ENCODE results near the gene LSAMP. TPM values are rescaled to one million over a fixed set of nuclear protein-coding genes. Genes with fewer than 3 reads are reported as not detected.

The LSAMP gene
- total RNA-seq, 1 experiment from 2014 or later, result 0.15 TPM

DNA sequence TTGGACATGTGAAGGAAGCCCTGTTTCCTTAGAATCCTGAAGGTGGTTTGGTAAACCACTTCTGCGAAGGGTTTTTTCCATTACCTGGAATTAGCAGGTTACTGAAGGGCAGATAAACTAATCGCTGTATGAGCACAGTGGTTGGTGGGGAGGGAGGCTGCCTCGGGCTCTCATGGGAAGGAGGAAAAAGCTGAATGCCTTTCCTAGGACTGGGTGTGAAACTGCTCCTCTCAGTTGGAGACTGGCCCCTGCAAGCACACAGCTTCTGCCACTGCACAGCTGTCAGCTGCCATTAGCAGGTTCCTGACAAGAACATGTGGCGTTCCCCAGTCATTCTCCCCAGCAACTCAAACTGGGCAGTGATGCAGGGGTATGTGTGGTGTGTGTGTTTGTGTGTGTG is 445.7 kb downstream of the LSAMP start:
- intact Hi-C loops (cut with micrococcal nuclease), result loop anchor here (2.0 kb wide), 1 partner anchor 129 kb away; no protein-coding TSS in a partner anchor
- Histone ChIP-seq H3K9me3 (ENCODE audit: low read length) (no peaks in the 10 kb centered on the region), H3F3A (ENCODE audit: low read length, unreplicated experiment) (no peaks in the 10 kb centered on the region), H3K9me2 (replicated peaks; ENCODE audit: low read length) (no peaks in the 10 kb centered on the region), H3K36me3 (ENCODE audit: low read depth, low read length) (no peaks in the 10 kb centered on the region), H3K27me3 (ENCODE audit: low read length) (no peaks in the 10 kb centered on the region), H3K79me2 (ENCODE audit: low read length) (no peaks in the 10 kb centered on the region), H3K27ac (ENCODE audit: low read length) (peak overlapping the region; percentile 89), H3K4me2 (ENCODE audit: low read length) (0 out of 2 replicates have a peak overlapping the region, but pooled peaks have one; percentile 11), H3K4me3 (ENCODE audit: low read length) (no peak overlapping the region), H3K9ac (ENCODE audit: low read length) (peak overlapping the region; percentile 29; the same call in 1 of the 2 replicates), H3K4me1 (ENCODE audit: insufficient read depth, low read length) (peaks cover 32% of the 10 kb centered on the region), H4K20me1 (ENCODE audit: low read length) (no peaks in the 10 kb centered on the region), H2AFZ (ENCODE audit: low read length) (0 out of 2 replicates have a peak overlapping the region, but pooled peaks have one; percentile 4)
- TF ChIP-seq EZH2 (IDR thresholded peaks at IDR 0.05; ENCODE audit: low read length, unreplicated experiment), result no peak
- TF ChIP-seq CTCF (conservative IDR thresholded peaks at IDR 0.05; ENCODE audit: low read depth, low read length), result no peak
- no peak for DNase-seq
- no TSS peak for BruUV-seq (replicated peaks)
- POLR2A ChIA-PET (ENCODE audit: unreplicated experiment), result interaction anchor here (0.7 kb wide), 1 partner anchor 13 kb away, joined by 3 read pairs; no protein-coding TSS in a partner anchor
- CTCF ChIA-PET, result no interaction called here
- ATAC-seq, result no peak

GRCh38 chr3:115999001-115999585 is 446.2 kb downstream of the LSAMP start:
- TF ChIP-seq EZH2 (IDR thresholded peaks at IDR 0.05; ENCODE audit: low read length, unreplicated experiment) (no peak), EZH2phosphoT487 (IDR thresholded peaks at IDR 0.05; ENCODE audit: borderline replicate concordance, low read length) (no peak), CTCF (conservative IDR thresholded peaks at IDR 0.05; ENCODE audit: low read depth, low read length) (no peak)
- Histone ChIP-seq H3K9me2 (replicated peaks; ENCODE audit: low read length) (no peaks in the 10 kb centered on the region), H2AFZ (ENCODE audit: low read length) (no peak overlapping the region), H3K27me3 (ENCODE audit: low read length) (no peaks in the 10 kb centered on the region), H3K4me2 (ENCODE audit: low read length) (no peak overlapping the region), H3K4me1 (ENCODE audit: insufficient read depth, low read length) (peaks cover 31% of the 10 kb centered on the region), H4K20me1 (ENCODE audit: low read length) (no peaks in the 10 kb centered on the region), H3K9ac (ENCODE audit: low read length) (no peak overlapping the region), H3K27ac (ENCODE audit: low read length) (no peak overlapping the region), H3K9me3 (ENCODE audit: low read length) (no peaks in the 10 kb centered on the region), H3K79me2 (ENCODE audit: low read length) (no peaks in the 10 kb centered on the region), H3K36me3 (ENCODE audit: low read depth, low read length) (no peaks in the 10 kb centered on the region), H3F3A (ENCODE audit: low read length, unreplicated experiment) (no peaks in the 10 kb centered on the region), H3K4me3 (ENCODE audit: low read length) (no peak overlapping the region)
- DNase-seq, result no peak
- ChIA-PET POLR2A (ENCODE audit: unreplicated experiment) (interaction anchor here (0.7 kb wide), 1 partner anchor 13 kb away, joined by 3 read pairs; no protein-coding TSS in a partner anchor), CTCF (no interaction called here)
- no peak for ATAC-seq
- BruUV-seq (replicated peaks), result no TSS peak
- intact Hi-C loops (cut with micrococcal nuclease), result no loop called here

DNA sequence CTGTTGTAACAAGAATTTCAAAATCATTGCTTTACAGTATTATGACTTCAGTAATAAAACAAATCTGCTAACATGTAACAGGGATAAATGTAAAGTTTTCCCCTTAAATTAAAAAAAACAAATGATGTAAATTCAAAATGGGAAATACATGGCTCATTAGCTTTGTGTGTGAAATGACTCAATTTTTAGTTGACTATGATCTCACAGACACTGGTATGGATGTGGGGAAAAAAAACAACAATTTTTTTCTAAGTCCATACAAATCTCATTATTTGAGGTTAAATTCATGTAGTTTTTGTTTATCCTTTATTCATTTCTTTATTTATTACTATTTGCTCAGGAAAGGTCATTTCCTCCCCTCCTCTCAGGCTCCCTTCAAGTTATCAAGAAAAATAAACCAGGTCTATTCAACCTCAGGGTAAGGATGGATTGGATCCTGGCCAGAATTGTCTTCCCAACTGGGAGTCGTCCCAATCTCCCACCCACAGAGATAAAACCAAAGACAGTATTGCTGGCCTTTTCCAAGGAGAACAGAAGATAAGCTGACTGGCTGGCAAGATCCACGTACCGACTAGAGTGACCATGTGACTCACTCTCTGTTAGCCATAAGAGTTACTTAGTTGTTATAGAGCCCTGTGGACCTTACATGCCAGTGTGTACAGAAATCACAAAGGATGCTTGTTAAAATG is 448.7 kb downstream of the LSAMP start:
- ATAC-seq, result peak; percentile 54
- TF ChIP-seq EZH2 (IDR thresholded peaks at IDR 0.05; ENCODE audit: low read length, unreplicated experiment) (no peak), EZH2phosphoT487 (IDR thresholded peaks at IDR 0.05; ENCODE audit: borderline replicate concordance, low read length) (no peak), CTCF (conservative IDR thresholded peaks at IDR 0.05; ENCODE audit: low read depth, low read length) (no peak)
- POLR2A ChIA-PET (ENCODE audit: unreplicated experiment), result no interaction called here

More for the DNA sequence above, 448.7 kb downstream of the LSAMP start:
- Histone ChIP-seq H3F3A (ENCODE audit: low read length, unreplicated experiment) (no peaks in the 10 kb centered on the region), H4K20me1 (ENCODE audit: low read length) (no peaks in the 10 kb centered on the region), H3K27me3 (ENCODE audit: low read length) (no peaks in the 10 kb centered on the region), H3K4me2 (ENCODE audit: low read length) (no peak overlapping the region), H3K27ac (ENCODE audit: low read length) (peak overlapping the region; percentile 53), H2AFZ (ENCODE audit: low read length) (no peak overlapping the region), H3K36me3 (ENCODE audit: low read depth, low read length) (no peaks in the 10 kb centered on the region), H3K9ac (ENCODE audit: low read length) (no peak overlapping the region), H3K9me3 (ENCODE audit: low read length) (no peaks in the 10 kb centered on the region), H3K9me2 (replicated peaks; ENCODE audit: low read length) (no peaks in the 10 kb centered on the region), H3K4me1 (ENCODE audit: insufficient read depth, low read length) (peaks cover 28% of the 10 kb centered on the region), H3K79me2 (ENCODE audit: low read length) (no peaks in the 10 kb centered on the region), H3K4me3 (ENCODE audit: low read length) (no peak overlapping the region)
- intact Hi-C loops (cut with micrococcal nuclease), result no loop called here
- no TSS peak for BruUV-seq (replicated peaks)
- CTCF ChIA-PET, result interaction anchor here (0.6 kb wide), 1 partner anchor 182 kb away, joined by 4 read pairs; no protein-coding TSS in a partner anchor
- peak; percentile 51 for DNase-seq

All from PC-3 (cell line).